Panc1 (cell line): Measurements from ENCODE around the gene CRNKL1. TPM values are rescaled to one million over a fixed set of nuclear protein-coding genes. Genes with fewer than 3 reads are reported as not detected.

Source experiments
- ATAC-seq: fragments of 200-7000 bp; cut with Tn5 transposase; 2 replicates; pipeline ENCODE4 v1.9.1; 2020; ENCODE audit warnings: mild to moderate bottlenecking, moderate library complexity
- BruUV-seq: library from RNA; stranded (reverse); fragments of 400-500 nt; replicated peaks from 2 replicates; lab custom pipeline; 2021; lab: Mats Ljungman, UMichigan
- CTCF ChIA-PET: fragments of 300-600 bp; sonication (Branson Sonifier 250); formaldehyde crosslinking; loops from one replicate; lab custom pipeline; 2022; ENCODE audit warnings: antibody characterized with exemption; lab: Charles Lee
- POLR2A ChIA-PET: fragments of 300-600 bp; sonication (Branson Sonifier 250); formaldehyde crosslinking; loops from one replicate; lab custom pipeline; 2022; ENCODE audit warnings: antibody characterized with exemption; lab: Charles Lee
- DNase-seq: peaks from one replicate; pipeline ENCODE4 v3.0.0-alpha.2; 2010; ENCODE audit warnings: low read depth, low spot score
- H3K27ac ChIP-seq: 2 replicates; pipeline ENCODE4 v1.5.1; 2011; ENCODE audit warnings: mild to moderate bottlenecking, low read length, inconsistent platforms
- H3K27me3 ChIP-seq: fragments of 200-500 bp; sonication (Bioruptor generic); 2 replicates; pipeline ENCODE4 v1.6.0; 2014; ENCODE audit warnings: low read length, inconsistent platforms; ENCODE audit not compliant: control insufficient read depth, insufficient read depth
- H3K36me3 ChIP-seq: fragments of 200-500 bp; sonication (Bioruptor generic); 2 replicates; pipeline ENCODE4 v1.5.1; 2014; ENCODE audit warnings: inconsistent platforms, mild to moderate bottlenecking, low read length, moderate library complexity; ENCODE audit not compliant: control insufficient read depth, insufficient read depth
- H3K4me1 ChIP-seq: 2 replicates; pipeline ENCODE4 v1.5.1; 2011; ENCODE audit warnings: inconsistent platforms, mild to moderate bottlenecking, low read length, moderate library complexity; ENCODE audit not compliant: control insufficient read depth, insufficient read depth
- H3K4me3 ChIP-seq, 2 experiments: 2 replicates each; pipeline ENCODE4 v1.5.1; 2011 to 2012; ENCODE audit warnings: low read depth in 2 of 2, low read length in 2 of 2, mild to moderate bottlenecking in 2 of 2, inconsistent platforms in 1 of 2, moderate library complexity in 1 of 2
- H3K9me3 ChIP-seq: fragments of 200-500 bp; sonication (Bioruptor generic); 2 replicates; pipeline ENCODE4 v1.5.1; 2014; ENCODE audit warnings: low read depth, mild to moderate bottlenecking, inconsistent platforms, low read length, moderate library complexity; ENCODE audit not compliant: control insufficient read depth, insufficient read depth
- POLR2AphosphoS5 ChIP-seq: IDR thresholded peaks from 2 replicates; pipeline ENCODE4 v1.6.1; 2012; ENCODE audit warnings: mild to moderate bottlenecking, low read depth, low read length, moderate library complexity
- REST ChIP-seq, 2 experiments: IDR thresholded peaks; 2 replicates each; pipeline ENCODE4 v1.6.1; 2011 to 2012; ENCODE audit warnings: low read depth in 2 of 2, control low read depth in 1 of 2, low read length in 1 of 2, mild to moderate bottlenecking in 1 of 2, moderate library complexity in 1 of 2; ENCODE audit not compliant: insufficient read depth in 1 of 2
- SIN3A ChIP-seq: IDR thresholded peaks from 2 replicates; pipeline ENCODE4 v1.6.1; 2012; ENCODE audit warnings: low read depth, mild to moderate bottlenecking, low read length, moderate library complexity, borderline replicate concordance; ENCODE audit not compliant: insufficient read depth
- TCF7L2 ChIP-seq: IDR thresholded peaks from 2 replicates; pipeline ENCODE4 v1.6.1; 2011; ENCODE audit warnings: mild to moderate bottlenecking, low read depth, low read length, inconsistent platforms
- in situ Hi-C: cut with HindIII; loops from 2 replicates; pipeline ENCODE4 v1.10.0; 2016; ENCODE audit warnings: low sequenced_read_pairs, low pct_unique_long_range_greater_than_20kb
- intact Hi-C: fragments of 100-400 bp; cut with micrococcal nuclease; formaldehyde crosslinking; loops from one replicate; pipeline ENCODE4 v1.10.0; 2022; ENCODE audit not compliant: unreplicated experiment
- total RNA-seq: library from RNA; stranded (reverse); gene quantifications from one replicate; pipeline ENCODE4 v1.2.1, GENCODE V29; 2021; ENCODE audit not compliant: unreplicated experiment
- TF ChIP-seq, protein P1 (sequence below): fragments of 450-650 bp; IDR thresholded peaks from 2 replicates; pipeline ENCODE4 v1.5.1; 2017; ENCODE audit warnings: mild to moderate bottlenecking

The CRNKL1 gene
- total RNA-seq, 1 experiment from 2014 or later, result 16.4 TPM

GRCh38 chr20:20094410-20094809 is 42.1 kb upstream of the CRNKL1 start:
- ChIA-PET POLR2A (no interaction called here), CTCF (no interaction called here)
- ATAC-seq (no peak), DNase-seq (no peak)
- H3K9me3 ChIP-seq, result no peaks in the 10 kb centered on the region
- TF ChIP-seq REST (IDR thresholded peaks at IDR 0.05; ENCODE audit: insufficient read depth in 1 of 2, low read depth in 2 of 2, low read length in 1 of 2) (no peak), SIN3A (no peak), POLR2AphosphoS5 (no peak), TCF7L2 (no peak)
- TF ChIP-seq, protein P1, sequence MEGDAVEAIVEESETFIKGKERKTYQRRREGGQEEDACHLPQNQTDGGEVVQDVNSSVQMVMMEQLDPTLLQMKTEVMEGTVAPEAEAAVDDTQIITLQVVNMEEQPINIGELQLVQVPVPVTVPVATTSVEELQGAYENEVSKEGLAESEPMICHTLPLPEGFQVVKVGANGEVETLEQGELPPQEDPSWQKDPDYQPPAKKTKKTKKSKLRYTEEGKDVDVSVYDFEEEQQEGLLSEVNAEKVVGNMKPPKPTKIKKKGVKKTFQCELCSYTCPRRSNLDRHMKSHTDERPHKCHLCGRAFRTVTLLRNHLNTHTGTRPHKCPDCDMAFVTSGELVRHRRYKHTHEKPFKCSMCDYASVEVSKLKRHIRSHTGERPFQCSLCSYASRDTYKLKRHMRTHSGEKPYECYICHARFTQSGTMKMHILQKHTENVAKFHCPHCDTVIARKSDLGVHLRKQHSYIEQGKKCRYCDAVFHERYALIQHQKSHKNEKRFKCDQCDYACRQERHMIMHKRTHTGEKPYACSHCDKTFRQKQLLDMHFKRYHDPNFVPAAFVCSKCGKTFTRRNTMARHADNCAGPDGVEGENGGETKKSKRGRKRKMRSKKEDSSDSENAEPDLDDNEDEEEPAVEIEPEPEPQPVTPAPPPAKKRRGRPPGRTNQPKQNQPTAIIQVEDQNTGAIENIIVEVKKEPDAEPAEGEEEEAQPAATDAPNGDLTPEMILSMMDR, result no peak
- H3K4me1 ChIP-seq, result no peaks in the 10 kb centered on the region
- no TSS peak for BruUV-seq
- in situ Hi-C loops, result no loop called here
- H3K36me3 ChIP-seq, result no peaks in the 10 kb centered on the region
- no peak overlapping the region for H3K27ac ChIP-seq
- peaks cover 4% of the 10 kb centered on the region; the same call in 1 of the 2 replicates for H3K27me3 ChIP-seq
- intact Hi-C loops, result no loop called here
- no peak overlapping the region for H3K4me3 ChIP-seq

DNA sequence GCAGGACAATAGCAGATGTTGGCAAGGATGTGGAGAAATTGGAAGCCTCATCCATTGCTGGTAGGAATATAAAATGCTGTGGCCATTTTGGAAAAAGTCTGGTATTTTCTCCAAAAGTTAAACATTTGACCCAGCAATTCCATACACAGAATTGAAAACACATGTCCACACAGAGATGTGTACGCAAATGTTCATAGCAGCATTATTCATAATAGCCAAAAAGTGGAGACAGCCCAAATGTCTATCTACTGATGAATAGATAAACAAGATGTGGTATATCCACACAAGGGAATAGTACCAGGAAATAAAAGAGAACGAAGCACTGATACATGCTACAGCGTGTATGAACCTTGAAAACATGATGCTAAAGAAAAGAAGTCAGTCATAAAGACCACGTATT is 40.6 kb upstream of the CRNKL1 start:
- CTCF ChIA-PET, result no interaction called here

More for the DNA sequence above, 40.6 kb upstream of the CRNKL1 start:
- BruUV-seq, result no TSS peak
- no peak for TF ChIP-seq POLR2AphosphoS5
- no peak for TF ChIP-seq SIN3A
- no peak for TF ChIP-seq TCF7L2
- TF ChIP-seq, protein P1, result no peak
- TF ChIP-seq REST (IDR thresholded peaks at IDR 0.05; ENCODE audit: insufficient read depth in 1 of 2, low read depth in 2 of 2, low read length in 1 of 2), result no peak
- POLR2A ChIA-PET, result no interaction called here
- intact Hi-C loops (no loop called here), in situ Hi-C loops (no loop called here)
- Histone ChIP-seq H3K27me3 (peaks cover 4% of the 10 kb centered on the region; the same call in 1 of the 2 replicates), H3K4me3 (no peak overlapping the region), H3K9me3 (no peaks in the 10 kb centered on the region), H3K27ac (no peak overlapping the region), H3K36me3 (no peaks in the 10 kb centered on the region), H3K4me1 (no peaks in the 10 kb centered on the region)
- ATAC-seq (no peak), DNase-seq (no peak)
